Loucy (cell line): ENCODE results near the gene STMN3.

Source experiments
- EZH2phosphoT487 ChIP-seq: fragments of 200-600 bp; IDR thresholded peaks from 2 replicates; pipeline ENCODE4 v1.6.1; 2018; ENCODE audit warnings: antibody characterized with exemption, mild to moderate bottlenecking, moderate library complexity, borderline replicate concordance
- TF ChIP-seq, protein P1 (sequence below): fragments of 200-600 bp; sonication (generic); conservative IDR thresholded peaks from 2 replicates; pipeline ENCODE4 v1.5.1; 2014; ENCODE audit warnings: mild to moderate bottlenecking, antibody characterized with exemption, low read length

- TF ChIP-seq, protein P1, sequence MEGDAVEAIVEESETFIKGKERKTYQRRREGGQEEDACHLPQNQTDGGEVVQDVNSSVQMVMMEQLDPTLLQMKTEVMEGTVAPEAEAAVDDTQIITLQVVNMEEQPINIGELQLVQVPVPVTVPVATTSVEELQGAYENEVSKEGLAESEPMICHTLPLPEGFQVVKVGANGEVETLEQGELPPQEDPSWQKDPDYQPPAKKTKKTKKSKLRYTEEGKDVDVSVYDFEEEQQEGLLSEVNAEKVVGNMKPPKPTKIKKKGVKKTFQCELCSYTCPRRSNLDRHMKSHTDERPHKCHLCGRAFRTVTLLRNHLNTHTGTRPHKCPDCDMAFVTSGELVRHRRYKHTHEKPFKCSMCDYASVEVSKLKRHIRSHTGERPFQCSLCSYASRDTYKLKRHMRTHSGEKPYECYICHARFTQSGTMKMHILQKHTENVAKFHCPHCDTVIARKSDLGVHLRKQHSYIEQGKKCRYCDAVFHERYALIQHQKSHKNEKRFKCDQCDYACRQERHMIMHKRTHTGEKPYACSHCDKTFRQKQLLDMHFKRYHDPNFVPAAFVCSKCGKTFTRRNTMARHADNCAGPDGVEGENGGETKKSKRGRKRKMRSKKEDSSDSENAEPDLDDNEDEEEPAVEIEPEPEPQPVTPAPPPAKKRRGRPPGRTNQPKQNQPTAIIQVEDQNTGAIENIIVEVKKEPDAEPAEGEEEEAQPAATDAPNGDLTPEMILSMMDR, result no peak
- no peak for TF ChIP-seq EZH2phosphoT487
Measured at GRCh38 chr20:63694584-63695423, 41.6 kb upstream of the STMN3 start.
